Activated T-helper 1 cell treated with anti-CD3 and anti-CD28 coated beads, Interleukin-2, amount 50 U/mL, for 16 hours (primary cell): Measurements from ENCODE around the gene GVQW3.
"Not testable (repeated sequence)": the region's sequence is repeated elsewhere in the genome, so short reads cannot be mapped to it uniquely, and the experiment has no call there.

ENCODE experiments used
- DNase-seq, 2 donors: peaks; one replicate each; pipeline ENCODE4 v3.0.0-alpha.2; 2020; ENCODE audit warnings: low read depth in 1 of 2, low spot score in 1 of 2

GVQW3 gene

GRCh38 chr11:76385903-76386302 is 4.8 kb downstream of the GVQW3 start:
- DNase-seq = no peak

GRCh38 chr11:76388408-76388807 is 7.3 kb downstream of the GVQW3 start:
- DNase-seq = no peak

GRCh38 chr11:76391021-76391420 is 9.9 kb downstream of the GVQW3 start:
- DNase-seq = no peak

- no peak for DNase-seq
Measured at GRCh38 chr11:76391811-76392475, 10.8 kb downstream of the GVQW3 start.

- DNase-seq = no peak
Measured at GRCh38 chr11:76392870-76393269, 11.7 kb downstream of the GVQW3 start.

GRCh38 chr11:76394411-76394810 is 13.3 kb downstream of the GVQW3 start:
- no peak for DNase-seq

GRCh38 chr11:76395296-76395695 is 14.2 kb downstream of the GVQW3 start:
- DNase-seq = no peak

- no peak for DNase-seq
Measured at GRCh38 chr11:76397383-76397782, 16.3 kb downstream of the GVQW3 start.

GRCh38 chr11:76400967-76401366 is 19.8 kb downstream of the GVQW3 start:
- DNase-seq = no peak

- DNase-seq = not testable (repeated sequence)
Measured at GRCh38 chr11:76401484-76401883, 20.4 kb downstream of the GVQW3 start.

GRCh38 chr11:76406359-76406758 is 25.2 kb downstream of the GVQW3 start:
- DNase-seq = no peak

- no peak for DNase-seq
Measured at GRCh38 chr11:76408171-76408965, 27.2 kb downstream of the GVQW3 start.

GRCh38 chr11:76410851-76411357 is 29.8 kb downstream of the GVQW3 start:
- DNase-seq = no peak

GRCh38 chr11:76415073-76415472 is 34.0 kb downstream of the GVQW3 start:
- no peak for DNase-seq

- DNase-seq = no peak
Measured at GRCh38 chr11:76419896-76420295, 38.8 kb downstream of the GVQW3 start.

GRCh38 chr11:76424379-76424778 is 43.3 kb downstream of the GVQW3 start:
- no peak for DNase-seq

- DNase-seq = no peak
Measured at GRCh38 chr11:76424891-76425290, 43.8 kb downstream of the GVQW3 start.

GRCh38 chr11:76426660-76427059 is 45.5 kb downstream of the GVQW3 start:
- no peak for DNase-seq

GRCh38 chr11:76436020-76436419 is 54.9 kb downstream of the GVQW3 start:
- no peak for DNase-seq

GRCh38 chr11:76443268-76443980 is 62.3 kb downstream of the GVQW3 start:
- no peak for DNase-seq

- DNase-seq = no peak
Measured at GRCh38 chr11:76444065-76444383, 62.9 kb downstream of the GVQW3 start.
